DND-41 (cell line): ENCODE measurements around the gene EMX2.

Source experiments
- ATAC-seq: fragments of 200-7000 bp; cut with Tn5 transposase; 3 replicates; pipeline ENCODE4 v1.9.1; 2021; ENCODE audit warnings: low read depth; ENCODE audit not compliant: insufficient read depth
- DNase-seq: peaks from one replicate; pipeline ENCODE4 v3.0.0-alpha.2; 2020
- H2AFZ ChIP-seq: 2 replicates; pipeline ENCODE4 v1.6.0; 2012; ENCODE audit warnings: low read depth, low read length
- H3K27ac ChIP-seq: 2 replicates; pipeline ENCODE4 v1.5.1; 2012; ENCODE audit warnings: low read length, inconsistent platforms
- H3K27me3 ChIP-seq: fragments of 200-600 bp; sonication (generic); 2 replicates; pipeline ENCODE4 v1.6.0; 2012; ENCODE audit warnings: low read length, mild to moderate bottlenecking, inconsistent platforms; ENCODE audit not compliant: insufficient read depth, poor library complexity
- H3K36me3 ChIP-seq: 2 replicates; pipeline ENCODE4 v1.5.1; 2012; ENCODE audit warnings: low read length, inconsistent platforms; ENCODE audit not compliant: insufficient read depth
- H3K4me1 ChIP-seq: 2 replicates; pipeline ENCODE4 v1.5.1; 2012; ENCODE audit warnings: mild to moderate bottlenecking, low read length; ENCODE audit not compliant: insufficient read depth
- H3K4me2 ChIP-seq: 2 replicates; pipeline ENCODE4 v1.6.0; 2012; ENCODE audit warnings: mild to moderate bottlenecking, moderate library complexity, low read length, inconsistent platforms; ENCODE audit not compliant: insufficient read depth
- H3K4me3 ChIP-seq, 2 experiments: fragments of 200-600 bp in 1 of 2; shearing (Covaris generic) in 1 of 2; 2 replicates each; pipeline ENCODE4 v1.5.1; 2012 to 2016; ENCODE audit warnings: inconsistent platforms in 2 of 2, low read length in 2 of 2, mild to moderate bottlenecking in 2 of 2, low read depth in 1 of 2, moderate library complexity in 1 of 2
- H3K79me2 ChIP-seq: 2 replicates; pipeline ENCODE4 v1.6.0; 2012; ENCODE audit warnings: low read length, inconsistent platforms; ENCODE audit not compliant: insufficient read depth
- H3K9ac ChIP-seq: 2 replicates; pipeline ENCODE4 v1.6.0; 2012; ENCODE audit warnings: low read depth, mild to moderate bottlenecking, inconsistent platforms, low read length, moderate library complexity
- H3K9me3 ChIP-seq: 2 replicates; pipeline ENCODE4 v1.5.1; 2012; ENCODE audit warnings: low read length, moderate library complexity, mild to moderate bottlenecking, inconsistent platforms; ENCODE audit not compliant: insufficient read depth, severe bottlenecking
- H4K20me1 ChIP-seq: 2 replicates; pipeline ENCODE4 v1.6.0; 2012; ENCODE audit warnings: low read length; ENCODE audit not compliant: insufficient read depth
- CTCF ChIP-seq: IDR thresholded peaks from 2 replicates; pipeline ENCODE4 v1.5.1; 2012; ENCODE audit warnings: borderline replicate concordance, low read length, moderate library complexity, mild to moderate bottlenecking; ENCODE audit not compliant: poor library complexity, severe bottlenecking; ENCODE audit errors: extremely low read depth
- EZH2 ChIP-seq: IDR thresholded peaks from 3 replicates; pipeline ENCODE4 v1.6.1; 2012; ENCODE audit warnings: borderline replicate concordance, low read depth, mild to moderate bottlenecking, moderate library complexity, low read length, inconsistent platforms; ENCODE audit not compliant: severe bottlenecking

EMX2 gene

GRCh38 chr10:117542706-117543224, at the start of gene EMX2:
Gene EMX2, plus strand, starts transcription at chr10:117542746. Its CDS starts 522 bp downstream, at chr10:117543268.
- TF ChIP-seq EZH2 (no peak), CTCF (no peak)
- no peaks in the 10 kb centered on the region for H3K79me2 ChIP-seq
- no peak within 1 kb of the TSS for H3K27ac ChIP-seq
- no peaks in the 10 kb centered on the region for H3K36me3 ChIP-seq
- H3K4me3 ChIP-seq = no peak within 1 kb of the TSS
- no peak within 1 kb of the TSS for H3K9ac ChIP-seq
- ATAC-seq (no peak), DNase-seq (no peak)
- H3K27me3 ChIP-seq = no peaks in the 10 kb centered on the region
- no peaks in the 10 kb centered on the region for H3K4me1 ChIP-seq
- no peak within 1 kb of the TSS for H2AFZ ChIP-seq
- H3K9me3 ChIP-seq = no peaks in the 10 kb centered on the region
- H4K20me1 ChIP-seq = no peaks in the 10 kb centered on the region
- H3K4me2 ChIP-seq = no peak within 1 kb of the TSS

- no peak overlapping the region for H3K9ac ChIP-seq
- no peak for TF ChIP-seq EZH2
- no peak for TF ChIP-seq CTCF
- H3K27ac ChIP-seq = no peak overlapping the region
- no peak overlapping the region for H3K4me2 ChIP-seq
- ATAC-seq = no peak
- no peaks in the 10 kb centered on the region for H3K79me2 ChIP-seq
- H4K20me1 ChIP-seq = no peaks in the 10 kb centered on the region
- H3K4me1 ChIP-seq = no peaks in the 10 kb centered on the region
- no peak overlapping the region for H2AFZ ChIP-seq
- H3K27me3 ChIP-seq = no peaks in the 10 kb centered on the region
- H3K36me3 ChIP-seq = no peaks in the 10 kb centered on the region
- no peak for DNase-seq
- H3K4me3 ChIP-seq = no peak overlapping the region
- no peaks in the 10 kb centered on the region for H3K9me3 ChIP-seq
Observed at GRCh38 chr10:117496031-117496430, 46.5 kb upstream of the EMX2 start.

- ATAC-seq (peak; percentile 95), DNase-seq (peak; percentile 74)
- Histone ChIP-seq H3K4me3 (no peak overlapping the region), H3K27ac (no peak overlapping the region), H3K9me3 (no peaks in the 10 kb centered on the region), H3K36me3 (no peaks in the 10 kb centered on the region), H3K79me2 (no peaks in the 10 kb centered on the region), H4K20me1 (no peaks in the 10 kb centered on the region), H2AFZ (no peak overlapping the region), H3K27me3 (peaks cover under 1% of the 10 kb centered on the region), H3K4me2 (no peak overlapping the region), H3K4me1 (no peaks in the 10 kb centered on the region), H3K9ac (no peak overlapping the region)
- TF ChIP-seq EZH2 (no peak), CTCF (peak; percentile 98)
Observed at GRCh38 chr10:117496616-117497028, 45.9 kb upstream of the EMX2 start.
